Liver (tissue), 3 donors: ENCODE measurements around the gene NFKB1.

Experiments used
- ATF3 ChIP-seq: IDR thresholded peaks from 2 replicates; pipeline ENCODE4 v1.6.1; 2016; ENCODE audit warnings: antibody characterized with exemption
- CTCF ChIP-seq: fragments of 150-350 bp; IDR thresholded peaks from 2 replicates; pipeline ENCODE4 v1.5.1; 2017; ENCODE audit warnings: improper control_type of control experiment, low read depth, low read length; ENCODE audit not compliant: missing input control
- EGR1 ChIP-seq, 2 donors: IDR thresholded peaks; 2 replicates each; pipeline ENCODE4 v1.6.1; 2016 to 2018; ENCODE audit warnings: antibody characterized with exemption in 2 of 2, low read depth in 2 of 2
- HNF4G ChIP-seq: IDR thresholded peaks from 2 replicates; pipeline ENCODE4 v1.6.1; 2016; ENCODE audit warnings: antibody characterized with exemption
- JUND ChIP-seq, 2 donors: IDR thresholded peaks; 2 replicates each; pipeline ENCODE4 v1.6.1; 2016; ENCODE audit warnings: antibody characterized with exemption in 2 of 2
- MAX ChIP-seq: IDR thresholded peaks from 2 replicates; pipeline ENCODE4 v1.6.1; 2016; ENCODE audit warnings: antibody characterized with exemption
- RAD21 ChIP-seq, 2 donors: IDR thresholded peaks; 2 replicates each; pipeline ENCODE4 v1.6.1; 2016; ENCODE audit warnings: antibody characterized with exemption in 2 of 2, mild to moderate bottlenecking in 2 of 2
- REST ChIP-seq: IDR thresholded peaks from 2 replicates; pipeline ENCODE4 v1.6.1; 2016; ENCODE audit warnings: antibody characterized with exemption, mild to moderate bottlenecking
- SP1 ChIP-seq: IDR thresholded peaks from 2 replicates; pipeline ENCODE4 v1.6.1; 2018; ENCODE audit warnings: antibody characterized with exemption, mild to moderate bottlenecking
- TAF1 ChIP-seq: conservative IDR thresholded peaks from 2 replicates; pipeline ENCODE4 v1.6.1; 2016; ENCODE audit warnings: antibody characterized with exemption, mild to moderate bottlenecking
- YY1 ChIP-seq: IDR thresholded peaks from 2 replicates; pipeline ENCODE4 v1.6.1; 2016; ENCODE audit warnings: antibody characterized with exemption, mild to moderate bottlenecking
- ZBTB33 ChIP-seq: IDR thresholded peaks from 2 replicates; pipeline ENCODE4 v1.6.1; 2016; ENCODE audit warnings: antibody characterized with exemption
- donor health status: healthy.
- donor health status: healthy.

GRCh38 chr4:102610476-102610875 is 109.3 kb downstream of the NFKB1 start:
- TF ChIP-seq ATF3 (no peak), EGR1 (IDR thresholded peaks at IDR 0.05; ENCODE audit: low read depth in 2 of 2) (no peak), CTCF (no peak), RAD21 (IDR thresholded peaks at IDR 0.05) (no peak), JUND (IDR thresholded peaks at IDR 0.05) (no peak), ZBTB33 (no peak), TAF1 (no peak), YY1 (no peak), HNF4G (no peak), REST (no peak), MAX (no peak), SP1 (no peak)
